NCI-H345 treated with DMSO at 0.1 percent for 48 hours (cell line): ENCODE measurements around the gene ZNF611.
"Not testable (repeated sequence)": the region's sequence is repeated elsewhere in the genome, so short reads cannot be mapped to it uniquely, and the experiment has no call there.

ENCODE experiments used
- DNase-seq: peaks from one replicate; lab custom pipeline; 2025; ENCODE audit not compliant: unreplicated experiment; lab: John Stamatoyannopoulos, UW

Gene ZNF611

DNA sequence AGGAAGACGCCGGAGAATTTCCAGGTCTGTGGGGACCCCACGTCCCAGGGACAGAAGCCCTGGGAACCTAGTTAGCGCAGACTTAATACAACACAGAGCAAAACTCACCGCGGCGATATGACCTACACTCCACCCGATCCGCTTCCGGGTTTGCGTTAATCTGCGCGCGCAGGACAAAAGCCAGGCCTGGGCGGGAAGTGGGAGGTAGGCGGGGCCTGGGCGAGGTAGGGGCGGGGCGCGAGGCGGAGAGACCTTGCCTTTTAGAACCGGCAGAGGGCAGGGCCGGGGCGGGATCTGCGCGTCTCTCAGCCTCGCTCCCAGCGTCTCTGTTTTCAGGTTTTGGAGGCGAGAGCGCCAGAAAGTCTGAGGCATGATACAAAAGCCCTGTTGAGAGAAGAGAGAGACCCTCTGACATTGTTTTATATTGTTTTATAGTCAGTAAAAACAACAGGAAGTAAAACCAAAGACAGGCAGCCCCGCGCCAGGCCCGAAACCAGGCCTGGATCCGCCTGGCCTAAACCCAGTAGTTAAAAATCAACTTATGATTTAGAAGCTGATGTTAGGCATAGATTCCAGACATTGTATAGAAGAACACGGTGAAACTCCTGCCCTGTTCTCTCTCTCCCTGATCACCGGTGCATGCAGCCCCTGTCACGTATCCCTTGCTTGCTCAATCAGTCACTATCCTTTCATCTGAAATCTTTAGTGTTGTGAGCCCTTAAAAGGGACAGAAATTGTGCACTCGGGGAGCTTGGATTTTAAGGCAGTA is at the start of gene ZNF611:
TSS of gene ZNF611 (minus strand) at position 152 of the 769 bp plus-strand sequence. CDS start 19,150 bp downstream, outside the sequence.
- DNase-seq = peak; percentile 67

DNA sequence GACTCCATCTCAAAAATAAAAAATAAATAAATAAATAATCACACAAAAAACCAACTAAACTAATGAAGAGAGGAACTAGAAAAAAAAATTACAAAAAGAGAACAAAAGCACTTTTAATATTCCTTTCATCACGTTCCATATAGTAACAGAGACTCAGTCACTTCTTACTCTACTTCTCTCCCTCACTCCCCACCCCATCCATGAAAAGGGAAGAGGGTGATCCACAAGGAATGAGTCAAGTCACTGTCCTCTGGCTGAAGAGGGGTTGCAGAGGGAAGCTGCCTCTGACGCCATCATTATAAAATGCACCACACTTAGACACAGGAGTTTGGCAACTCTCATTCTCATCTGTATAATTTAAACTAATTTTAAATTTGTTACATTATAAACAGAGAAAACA is 48.0 kb upstream of the ZNF611 start:
- not testable (repeated sequence) for DNase-seq

DNA sequence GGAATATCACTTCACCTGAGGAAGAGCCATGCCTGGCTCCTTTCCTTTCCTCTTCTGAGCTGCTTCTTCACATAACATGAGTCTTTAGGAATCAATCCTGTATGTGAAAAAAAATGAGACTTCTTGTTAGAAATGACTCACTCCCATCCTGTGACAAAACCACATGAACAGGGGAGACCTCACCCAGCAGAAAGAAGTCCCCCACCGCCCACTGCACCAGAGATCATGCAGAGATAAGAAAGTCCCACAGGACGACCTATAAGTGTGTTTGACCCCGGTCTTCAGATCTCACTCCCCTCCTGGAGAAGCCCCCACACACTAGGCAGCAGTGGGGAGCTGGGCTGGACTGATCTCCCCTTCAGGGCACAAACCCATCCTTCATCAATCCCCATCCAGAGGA is 44.0 kb upstream of the ZNF611 start:
- no peak for DNase-seq

DNA sequence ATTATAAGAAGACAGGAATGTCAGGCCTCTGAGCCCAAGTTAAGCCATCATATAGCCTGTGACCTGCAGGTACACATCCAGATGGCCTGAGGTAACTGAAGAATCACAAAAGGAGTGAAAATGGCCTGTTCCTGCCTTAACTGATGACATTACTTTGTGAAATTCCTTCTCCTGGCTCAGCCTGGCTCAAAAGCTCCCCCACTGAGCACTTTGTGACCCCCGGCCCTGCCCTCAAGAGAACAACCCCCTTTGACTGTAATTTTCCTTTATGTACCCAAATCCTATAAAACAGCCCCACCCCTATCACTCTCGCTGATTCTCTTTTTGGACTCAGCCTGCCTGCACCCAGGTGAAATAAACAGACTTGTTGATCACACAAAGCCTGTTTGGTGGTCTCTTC is 21.6 kb upstream of the ZNF611 start:
- DNase-seq = not testable (repeated sequence)

DNA sequence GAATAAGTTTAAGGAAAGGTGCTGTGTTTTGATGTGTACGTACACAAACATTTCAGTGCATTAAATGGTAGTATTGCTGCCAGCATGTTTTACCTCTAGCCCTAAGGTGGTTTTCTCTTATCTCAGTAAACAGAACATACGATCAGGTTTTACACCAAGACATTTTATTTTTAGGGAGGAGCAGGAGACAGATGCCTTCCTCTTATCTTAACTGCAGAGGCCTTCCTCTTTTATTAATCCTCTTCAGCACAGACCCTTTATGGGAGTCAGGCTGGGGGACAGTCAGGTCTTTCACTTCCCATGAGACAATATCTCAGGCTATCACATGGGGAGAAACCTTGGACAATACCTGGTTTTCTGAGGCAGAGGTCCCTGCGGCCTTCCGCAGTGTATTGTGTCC is 14.9 kb upstream of the ZNF611 start:
- DNase-seq = no peak

DNA sequence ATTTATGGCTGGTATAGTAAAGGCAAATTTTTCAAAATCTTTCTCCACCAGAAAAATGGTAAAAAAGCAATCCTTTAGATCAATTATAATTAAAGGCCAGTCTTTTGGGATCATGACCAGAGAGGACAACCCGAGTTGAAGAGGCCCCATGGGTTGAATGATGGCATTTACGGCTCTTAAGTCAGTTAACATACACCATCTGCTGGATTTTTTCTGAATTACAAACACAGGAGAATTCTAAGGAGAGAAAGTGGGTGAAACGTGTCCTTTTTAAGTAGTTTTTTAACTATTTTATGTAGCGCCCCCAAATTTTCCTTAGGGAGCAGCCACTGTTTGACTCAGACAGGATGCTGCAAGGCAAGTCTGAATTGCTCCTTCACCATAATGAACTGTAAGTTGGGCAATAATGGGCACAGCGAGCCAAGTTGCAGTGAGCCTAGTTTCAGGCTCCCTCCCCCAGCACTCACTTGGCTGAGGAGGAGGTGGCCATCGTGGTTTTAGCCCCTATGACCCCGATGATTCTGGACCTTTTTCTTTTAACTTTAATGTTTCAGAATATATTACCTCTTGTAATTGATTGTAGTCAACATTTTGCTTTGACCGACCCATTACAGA is 13.6 kb upstream of the ZNF611 start:
- DNase-seq = no peak

DNA sequence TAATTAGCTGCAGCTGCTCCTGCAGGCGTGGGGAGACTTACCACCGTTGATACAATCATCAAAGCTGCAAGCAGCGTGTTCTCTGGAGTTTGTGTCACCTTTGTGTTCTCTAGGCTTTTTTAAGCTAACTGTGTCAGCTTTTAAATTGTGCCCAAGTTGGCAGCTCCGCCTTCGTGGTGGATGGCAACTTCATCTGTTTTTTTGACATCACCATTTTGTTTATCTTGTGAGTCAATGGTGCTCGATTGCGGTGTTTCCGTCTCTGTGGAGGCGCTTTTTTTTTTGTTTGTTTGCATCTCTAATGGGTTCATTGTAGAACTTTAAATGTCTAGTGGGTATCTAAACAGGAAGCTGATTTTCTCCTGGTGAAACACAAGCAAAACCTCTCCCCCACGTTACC is 11.1 kb upstream of the ZNF611 start:
- DNase-seq = not testable (repeated sequence)

DNA sequence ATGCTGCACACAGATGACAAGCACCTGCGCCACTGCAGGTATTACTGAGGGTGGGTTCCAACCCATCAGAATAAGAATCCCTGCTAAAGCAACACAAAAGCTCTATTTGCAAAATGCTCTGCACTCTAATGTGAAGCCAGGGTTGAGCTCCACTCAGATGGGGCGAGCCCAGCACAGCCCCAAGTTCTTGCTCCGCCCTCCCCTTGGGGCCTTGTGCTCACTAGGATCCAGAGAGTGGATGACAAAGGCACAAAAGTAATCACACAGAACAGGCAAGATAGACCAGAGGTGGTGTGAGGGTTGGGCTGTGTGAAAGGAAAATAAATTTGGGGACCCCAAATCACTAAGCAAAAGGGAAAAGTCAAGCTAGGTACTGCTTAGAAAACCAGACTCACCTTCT is 8.2 kb upstream of the ZNF611 start:
- no peak for DNase-seq

DNA sequence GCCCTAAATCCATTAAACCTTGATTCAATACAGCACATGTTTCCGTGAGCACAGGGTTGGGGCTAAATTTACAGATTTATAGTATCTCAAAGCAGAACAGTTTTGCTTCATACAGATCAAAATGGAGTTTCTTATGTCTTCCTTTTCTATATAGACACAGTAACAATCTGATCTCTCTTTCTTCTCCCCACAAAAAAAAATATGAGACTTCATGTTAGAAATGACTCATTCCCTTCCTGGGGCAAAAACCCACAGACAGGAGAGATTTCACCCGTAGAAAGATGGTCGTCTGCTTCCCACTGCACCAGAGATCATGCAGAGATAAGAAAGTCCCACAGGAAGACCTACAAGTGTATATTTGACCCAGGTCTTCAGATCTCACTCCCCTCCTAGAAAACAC is 7.7 kb upstream of the ZNF611 start:
- DNase-seq = no peak

DNA sequence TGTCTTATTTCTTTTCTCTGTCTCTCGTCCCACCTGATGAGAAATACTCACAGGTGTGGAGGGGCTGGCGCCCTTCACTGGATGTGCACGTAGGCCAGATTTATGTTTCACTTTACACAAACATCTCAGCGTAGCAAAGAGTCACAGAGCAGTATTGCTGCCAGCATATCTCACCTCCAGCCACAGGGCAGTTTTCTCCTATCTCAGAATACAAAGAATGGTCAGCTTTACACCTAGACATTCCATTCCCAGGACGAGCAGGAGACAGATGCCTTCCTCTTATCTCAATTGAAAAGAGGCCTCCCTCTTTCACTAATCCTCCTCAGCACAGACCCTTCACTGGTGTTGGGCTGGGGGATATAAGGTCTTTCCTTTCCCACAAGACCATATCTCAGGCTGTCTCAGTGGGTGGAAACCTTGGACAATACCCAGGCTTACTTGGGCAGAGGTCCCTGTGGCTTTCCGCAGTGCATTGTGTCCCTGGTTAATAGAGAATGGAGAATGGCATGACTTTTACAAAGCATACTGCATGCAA is 7.2 kb upstream of the ZNF611 start:
- no peak for DNase-seq

DNA sequence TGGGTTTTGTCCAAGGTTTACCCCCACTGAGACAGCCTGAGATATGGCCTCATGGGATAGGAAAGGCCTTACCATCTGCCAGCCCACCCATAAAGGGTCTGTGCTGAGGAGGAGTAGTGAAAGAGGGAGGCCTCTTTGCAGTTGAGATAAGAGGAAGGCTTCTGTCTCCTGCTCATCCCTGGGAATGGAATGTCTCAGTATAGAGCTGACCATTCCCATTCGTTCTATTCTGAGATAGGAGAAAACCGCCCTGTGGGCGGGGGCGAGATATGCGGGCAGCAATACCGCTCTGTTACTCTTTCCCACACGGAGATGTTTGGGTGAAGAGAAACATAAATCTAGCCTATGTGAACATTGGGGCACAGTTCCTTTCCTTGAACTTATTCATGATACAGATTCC is 6.5 kb upstream of the ZNF611 start:
- DNase-seq = not testable (repeated sequence)

DNA sequence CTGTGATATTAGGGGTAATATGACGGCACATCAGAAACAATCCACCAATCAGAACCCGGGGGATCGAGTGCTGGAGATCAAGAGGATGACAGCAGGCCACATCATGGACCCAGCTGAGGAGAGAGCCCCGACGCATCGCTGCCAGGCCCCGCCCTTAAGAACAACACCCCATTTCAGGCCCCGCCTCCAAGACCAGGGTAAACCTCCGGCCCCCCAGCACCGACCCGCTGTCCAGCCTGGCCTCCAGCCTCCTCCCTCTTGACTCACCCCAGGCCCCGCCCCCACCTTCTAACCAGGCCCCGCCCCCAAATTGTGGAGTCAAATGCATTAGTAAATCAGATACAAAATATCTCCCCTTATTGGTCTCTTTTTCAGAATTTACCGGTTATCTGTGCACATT is 4.7 kb upstream of the ZNF611 start:
- no peak for DNase-seq

DNA sequence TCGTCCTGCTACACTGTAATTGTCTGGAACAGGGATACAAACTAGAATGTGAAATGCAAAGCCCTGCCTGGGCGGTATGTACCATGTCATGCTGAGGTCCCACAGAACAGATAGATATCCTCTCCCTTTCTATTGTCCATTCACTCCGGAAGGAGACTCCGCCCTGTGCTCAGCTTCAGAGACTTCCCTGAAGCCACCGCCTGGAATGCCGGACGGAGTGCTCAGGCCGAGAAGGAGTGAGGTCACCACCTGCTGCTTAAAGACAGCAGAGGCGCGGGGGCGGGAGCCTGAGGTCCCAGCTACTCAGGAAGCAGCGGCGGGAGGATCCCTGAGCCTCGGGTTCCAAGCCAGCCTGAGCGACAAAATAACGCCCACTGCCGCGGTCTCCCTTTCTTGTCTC is 890 bp upstream of the ZNF611 start:
- DNase-seq = no peak

DNA sequence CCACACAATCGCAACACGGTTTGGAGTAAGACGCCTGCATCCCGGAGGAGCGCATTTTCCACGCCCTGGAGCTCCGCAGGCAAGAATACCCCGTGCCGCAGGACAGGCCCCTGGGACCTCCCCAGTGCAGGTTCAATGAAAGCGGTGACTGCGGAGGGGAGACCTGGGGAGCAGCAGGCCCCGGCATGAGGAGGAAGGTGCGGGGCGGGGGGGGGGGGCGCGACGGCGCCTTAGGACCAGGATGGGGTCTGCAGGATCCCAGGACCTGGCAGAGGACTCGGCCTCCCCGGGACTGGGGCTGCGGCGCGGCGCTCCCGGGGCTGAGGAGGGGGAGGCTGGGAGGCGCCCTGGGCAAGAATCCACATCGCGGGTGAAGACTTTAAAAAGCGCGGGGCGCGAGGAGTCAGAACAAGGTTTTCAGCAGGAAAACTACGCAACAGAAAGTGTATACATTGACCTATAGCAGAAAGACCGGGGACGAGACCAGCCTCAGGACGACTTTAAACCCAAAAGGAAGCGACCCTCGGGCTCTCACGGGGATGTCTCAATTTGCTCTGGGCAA is 432 bp downstream of the ZNF611 start:
- DNase-seq = no peak

DNA sequence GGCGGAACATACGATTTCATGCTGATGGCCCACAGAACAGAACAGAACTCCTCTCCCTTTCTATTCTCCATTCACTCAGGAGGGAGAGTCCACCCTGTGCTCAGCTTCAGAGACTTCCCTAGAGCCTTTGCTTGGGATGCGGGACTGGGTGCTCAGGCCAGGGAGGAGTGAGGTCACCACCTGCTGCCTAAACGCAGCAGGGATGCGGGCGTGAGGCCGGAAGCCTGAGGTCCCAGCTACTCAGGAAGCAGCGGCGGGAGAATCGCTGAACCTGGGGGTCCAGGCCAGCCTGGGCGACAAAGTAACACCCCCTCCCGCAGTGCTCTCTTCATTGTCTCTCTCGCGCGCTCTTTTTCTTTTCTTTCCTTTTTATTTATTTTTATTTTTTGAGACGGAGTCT is 8.8 kb downstream of the ZNF611 start:
- not testable (repeated sequence) for DNase-seq

DNA sequence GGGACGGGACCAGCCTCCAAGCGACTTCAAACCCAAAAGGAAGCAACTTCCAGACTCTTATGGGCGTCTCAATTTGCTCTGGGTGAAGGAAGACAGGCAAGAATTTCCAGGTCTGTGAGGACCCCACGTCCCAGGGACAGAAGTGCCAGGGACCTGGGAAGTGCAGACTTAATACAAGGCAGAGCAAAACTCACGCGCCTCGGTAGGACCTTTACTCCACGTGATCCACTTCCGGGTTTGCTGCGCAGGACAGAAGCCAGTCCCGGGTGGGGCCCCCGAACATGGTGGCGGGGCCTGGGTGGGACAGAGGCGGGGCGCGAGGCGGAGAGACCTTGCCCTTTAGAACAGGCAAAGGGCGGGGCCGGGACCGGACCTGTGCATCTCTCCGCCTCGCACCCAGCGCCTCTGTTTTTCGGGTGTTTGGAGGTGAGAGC is 9.3 kb downstream of the ZNF611 start:
- DNase-seq = no peak

DNA sequence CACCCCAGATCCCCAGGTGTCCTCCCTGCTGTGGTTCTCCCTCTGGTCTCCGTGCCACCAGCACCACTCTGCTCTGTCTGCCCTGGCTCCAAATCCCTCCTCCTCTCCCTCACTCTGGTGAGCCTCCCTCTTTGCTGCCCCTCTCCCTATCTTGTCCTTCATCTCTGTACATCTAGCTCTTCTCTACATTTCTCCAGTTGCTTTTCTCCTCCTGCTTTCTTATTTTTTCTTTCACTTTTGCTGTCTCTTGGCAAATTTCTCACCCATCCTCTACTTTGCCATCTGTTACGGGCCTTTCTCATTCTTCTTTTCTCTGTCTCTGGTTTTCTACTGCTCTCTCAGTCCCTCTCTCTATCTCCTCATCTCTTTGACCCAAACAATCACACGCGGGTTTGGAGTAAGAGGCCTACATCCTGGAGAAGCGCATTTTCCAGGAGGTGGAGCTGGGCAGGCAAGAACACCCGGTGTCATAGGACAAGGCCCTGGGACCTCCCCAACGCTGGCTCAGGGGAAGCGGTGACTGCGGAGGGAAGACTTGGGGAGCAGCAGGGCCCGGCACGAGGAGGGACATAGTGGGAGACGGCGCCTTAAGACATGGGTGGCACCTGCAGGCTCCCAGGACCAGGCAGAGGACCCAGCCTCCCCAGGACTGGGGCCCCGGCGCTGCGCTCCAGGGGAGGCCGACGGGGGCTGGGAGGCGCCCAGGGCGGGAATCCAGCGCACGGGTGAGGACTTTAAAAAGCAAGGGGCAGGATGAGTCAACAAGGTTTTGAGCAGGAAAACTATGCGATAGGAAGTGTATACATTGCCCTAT is 9.9 kb downstream of the ZNF611 start:
- no peak for DNase-seq

DNA sequence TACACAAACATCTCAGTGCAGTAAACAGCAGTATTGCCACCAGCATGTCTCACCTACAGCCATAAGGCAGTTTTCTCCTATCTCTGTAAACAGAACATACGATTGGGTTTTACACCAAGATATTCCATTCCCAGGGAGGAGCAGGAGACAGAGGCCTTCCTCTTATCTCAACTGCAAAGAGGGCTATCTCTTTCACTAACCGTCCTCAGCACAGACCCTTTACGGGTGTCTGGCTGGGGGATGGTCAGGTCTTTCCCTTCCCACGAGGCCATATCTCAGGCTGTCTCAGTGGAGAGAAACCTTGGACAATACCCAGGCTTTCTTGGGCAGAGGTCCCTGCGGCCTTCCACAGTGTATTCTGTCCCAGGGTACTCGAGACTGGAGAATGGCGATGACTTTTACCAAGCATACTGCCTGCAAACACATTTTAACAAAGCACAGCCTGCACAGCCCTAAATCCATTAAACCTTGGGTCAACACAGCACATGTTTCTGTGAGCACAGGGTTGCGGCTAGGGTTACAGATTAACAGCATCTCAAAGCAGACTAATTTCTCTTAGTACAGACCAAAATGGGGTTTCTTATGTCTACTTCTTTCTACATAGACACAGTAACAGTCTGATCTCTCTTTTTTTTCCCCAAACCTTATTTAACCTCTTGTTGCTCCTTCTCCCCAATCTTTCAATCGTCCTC is 10.8 kb downstream of the ZNF611 start:
- DNase-seq = not testable (repeated sequence)

DNA sequence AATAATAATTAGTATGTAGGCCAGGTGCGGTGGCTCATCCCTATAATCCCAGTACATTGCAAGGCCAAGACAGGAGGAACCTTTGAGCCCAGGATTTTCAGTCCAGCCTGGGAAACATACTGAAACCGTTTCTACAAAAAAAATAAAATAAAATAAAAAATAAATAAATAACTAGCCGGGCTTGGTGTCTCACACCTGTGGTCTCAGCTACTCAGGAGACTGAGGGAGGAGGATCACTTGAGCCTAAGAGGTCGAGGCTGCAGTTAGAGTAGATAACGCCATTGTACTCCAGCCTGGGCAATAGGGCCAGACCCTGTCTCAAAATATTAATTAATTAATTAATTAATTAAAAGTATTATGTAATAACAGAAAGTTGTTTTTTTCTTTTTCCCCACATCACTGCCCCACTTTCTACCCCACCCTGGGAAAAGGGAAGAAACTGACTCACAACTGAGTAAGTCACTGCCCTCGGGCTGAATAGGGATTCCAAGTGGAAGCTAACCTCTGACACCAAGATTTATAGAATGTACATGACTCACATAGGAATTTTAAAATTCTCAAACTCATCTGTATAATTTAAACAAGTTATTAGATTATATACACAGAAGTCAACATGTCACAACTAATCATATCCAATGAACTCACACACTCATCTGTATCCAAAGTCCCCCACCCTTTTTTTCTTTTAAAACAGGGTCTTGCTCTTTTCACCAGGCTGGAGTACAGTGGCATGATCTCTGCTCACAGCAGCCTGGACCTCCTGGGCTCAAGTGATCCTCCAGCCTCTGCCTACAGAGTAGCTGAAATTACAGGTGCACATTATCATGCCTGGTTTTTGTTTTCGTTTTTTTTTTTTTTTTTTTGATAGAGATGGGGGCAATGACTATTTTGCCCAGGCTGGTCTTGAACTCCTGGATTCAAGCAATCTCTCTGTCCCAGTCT is 12.5 kb downstream of the ZNF611 start:
- DNase-seq = no peak

DNA sequence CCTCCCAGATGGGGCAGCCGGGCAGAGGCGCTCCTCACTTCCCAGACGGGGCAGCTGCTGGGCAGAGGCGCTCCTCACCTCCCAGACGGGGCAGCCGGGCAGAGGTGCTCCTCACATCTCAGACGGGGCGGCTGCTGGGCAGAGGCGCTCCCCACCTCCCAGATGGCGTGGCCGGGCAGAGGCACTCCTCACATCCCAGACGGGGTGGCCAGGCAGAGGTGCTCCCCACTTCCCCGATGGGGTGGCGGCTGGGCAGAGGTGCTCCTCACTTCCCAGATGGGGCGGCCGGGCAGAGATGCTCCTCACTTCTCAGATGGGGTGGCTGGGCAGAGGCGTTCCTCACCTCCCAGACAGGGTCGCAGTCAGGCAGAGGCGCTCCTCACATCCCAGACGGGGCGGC is 14.3 kb downstream of the ZNF611 start:
- DNase-seq = not testable (repeated sequence)
